Panc1 (cell line): ENCODE data around the gene ADCY2.

Experiments used
- POLR2AphosphoS5 ChIP-seq: IDR thresholded peaks from 2 replicates; pipeline ENCODE4 v1.6.1; 2012; ENCODE audit warnings: mild to moderate bottlenecking, low read depth, low read length, moderate library complexity
- SIN3A ChIP-seq: IDR thresholded peaks from 2 replicates; pipeline ENCODE4 v1.6.1; 2012; ENCODE audit warnings: low read depth, mild to moderate bottlenecking, low read length, moderate library complexity, borderline replicate concordance; ENCODE audit not compliant: insufficient read depth
- TCF7L2 ChIP-seq: IDR thresholded peaks from 2 replicates; pipeline ENCODE4 v1.6.1; 2011; ENCODE audit warnings: mild to moderate bottlenecking, low read depth, low read length, inconsistent platforms
- TF ChIP-seq, protein P1 (sequence below): fragments of 450-650 bp; IDR thresholded peaks from 2 replicates; pipeline ENCODE4 v1.5.1; 2017; ENCODE audit warnings: mild to moderate bottlenecking
- TF ChIP-seq, protein P2 (sequence below), 2 experiments: IDR thresholded peaks; 2 replicates each; pipeline ENCODE4 v1.6.1; 2011 to 2012; ENCODE audit warnings: low read depth in 2 of 2, control low read depth in 1 of 2, low read length in 1 of 2, mild to moderate bottlenecking in 1 of 2, moderate library complexity in 1 of 2; ENCODE audit not compliant: insufficient read depth in 1 of 2

DNA sequence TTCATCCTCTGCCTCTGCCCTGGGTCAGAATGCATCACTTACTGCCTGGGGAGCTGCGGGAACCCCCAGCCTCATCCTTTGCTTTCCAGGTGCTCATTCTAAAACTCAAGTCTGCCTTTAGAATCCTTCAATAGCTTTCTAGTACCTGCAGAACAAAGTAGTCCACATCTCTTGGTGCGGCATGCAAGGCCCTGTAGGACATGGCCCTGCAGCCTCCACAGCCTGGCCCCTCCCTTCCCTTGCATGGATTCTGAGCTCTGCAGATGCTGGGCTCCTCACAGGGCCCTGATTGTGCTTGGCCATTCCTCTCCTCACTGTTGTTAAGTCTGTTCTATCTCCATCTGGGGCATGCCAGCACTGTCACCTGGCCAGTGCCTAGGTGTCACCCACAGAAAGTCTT, 141.6 kb downstream of the ADCY2 start:
- TF ChIP-seq, protein P1, sequence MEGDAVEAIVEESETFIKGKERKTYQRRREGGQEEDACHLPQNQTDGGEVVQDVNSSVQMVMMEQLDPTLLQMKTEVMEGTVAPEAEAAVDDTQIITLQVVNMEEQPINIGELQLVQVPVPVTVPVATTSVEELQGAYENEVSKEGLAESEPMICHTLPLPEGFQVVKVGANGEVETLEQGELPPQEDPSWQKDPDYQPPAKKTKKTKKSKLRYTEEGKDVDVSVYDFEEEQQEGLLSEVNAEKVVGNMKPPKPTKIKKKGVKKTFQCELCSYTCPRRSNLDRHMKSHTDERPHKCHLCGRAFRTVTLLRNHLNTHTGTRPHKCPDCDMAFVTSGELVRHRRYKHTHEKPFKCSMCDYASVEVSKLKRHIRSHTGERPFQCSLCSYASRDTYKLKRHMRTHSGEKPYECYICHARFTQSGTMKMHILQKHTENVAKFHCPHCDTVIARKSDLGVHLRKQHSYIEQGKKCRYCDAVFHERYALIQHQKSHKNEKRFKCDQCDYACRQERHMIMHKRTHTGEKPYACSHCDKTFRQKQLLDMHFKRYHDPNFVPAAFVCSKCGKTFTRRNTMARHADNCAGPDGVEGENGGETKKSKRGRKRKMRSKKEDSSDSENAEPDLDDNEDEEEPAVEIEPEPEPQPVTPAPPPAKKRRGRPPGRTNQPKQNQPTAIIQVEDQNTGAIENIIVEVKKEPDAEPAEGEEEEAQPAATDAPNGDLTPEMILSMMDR, result no peak
- no peak for TF ChIP-seq POLR2AphosphoS5
- TF ChIP-seq SIN3A, result no peak
- TF ChIP-seq, protein P2, sequence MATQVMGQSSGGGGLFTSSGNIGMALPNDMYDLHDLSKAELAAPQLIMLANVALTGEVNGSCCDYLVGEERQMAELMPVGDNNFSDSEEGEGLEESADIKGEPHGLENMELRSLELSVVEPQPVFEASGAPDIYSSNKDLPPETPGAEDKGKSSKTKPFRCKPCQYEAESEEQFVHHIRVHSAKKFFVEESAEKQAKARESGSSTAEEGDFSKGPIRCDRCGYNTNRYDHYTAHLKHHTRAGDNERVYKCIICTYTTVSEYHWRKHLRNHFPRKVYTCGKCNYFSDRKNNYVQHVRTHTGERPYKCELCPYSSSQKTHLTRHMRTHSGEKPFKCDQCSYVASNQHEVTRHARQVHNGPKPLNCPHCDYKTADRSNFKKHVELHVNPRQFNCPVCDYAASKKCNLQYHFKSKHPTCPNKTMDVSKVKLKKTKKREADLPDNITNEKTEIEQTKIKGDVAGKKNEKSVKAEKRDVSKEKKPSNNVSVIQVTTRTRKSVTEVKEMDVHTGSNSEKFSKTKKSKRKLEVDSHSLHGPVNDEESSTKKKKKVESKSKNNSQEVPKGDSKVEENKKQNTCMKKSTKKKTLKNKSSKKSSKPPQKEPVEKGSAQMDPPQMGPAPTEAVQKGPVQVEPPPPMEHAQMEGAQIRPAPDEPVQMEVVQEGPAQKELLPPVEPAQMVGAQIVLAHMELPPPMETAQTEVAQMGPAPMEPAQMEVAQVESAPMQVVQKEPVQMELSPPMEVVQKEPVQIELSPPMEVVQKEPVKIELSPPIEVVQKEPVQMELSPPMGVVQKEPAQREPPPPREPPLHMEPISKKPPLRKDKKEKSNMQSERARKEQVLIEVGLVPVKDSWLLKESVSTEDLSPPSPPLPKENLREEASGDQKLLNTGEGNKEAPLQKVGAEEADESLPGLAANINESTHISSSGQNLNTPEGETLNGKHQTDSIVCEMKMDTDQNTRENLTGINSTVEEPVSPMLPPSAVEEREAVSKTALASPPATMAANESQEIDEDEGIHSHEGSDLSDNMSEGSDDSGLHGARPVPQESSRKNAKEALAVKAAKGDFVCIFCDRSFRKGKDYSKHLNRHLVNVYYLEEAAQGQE (IDR thresholded peaks at IDR 0.05; ENCODE audit: insufficient read depth in 1 of 2, low read depth in 2 of 2, low read length in 1 of 2), result no peak
- no peak for TF ChIP-seq TCF7L2
